Panc1 (cell line): ENCODE results near the gene ZNHIT3.

Experiments
- SIN3A ChIP-seq: IDR thresholded peaks from 2 replicates; pipeline ENCODE4 v1.6.1; 2012; ENCODE audit warnings: low read depth, mild to moderate bottlenecking, low read length, moderate library complexity, borderline replicate concordance; ENCODE audit not compliant: insufficient read depth
- TCF7L2 ChIP-seq: IDR thresholded peaks from 2 replicates; pipeline ENCODE4 v1.6.1; 2011; ENCODE audit warnings: mild to moderate bottlenecking, low read depth, low read length, inconsistent platforms
- TF ChIP-seq, protein P1 (sequence below): fragments of 450-650 bp; IDR thresholded peaks from 2 replicates; pipeline ENCODE4 v1.5.1; 2017; ENCODE audit warnings: mild to moderate bottlenecking
- TF ChIP-seq, protein P2 (sequence below), 2 experiments: IDR thresholded peaks; 2 replicates each; pipeline ENCODE4 v1.6.1; 2011 to 2012; ENCODE audit warnings: low read depth in 2 of 2, control low read depth in 1 of 2, low read length in 1 of 2, mild to moderate bottlenecking in 1 of 2, moderate library complexity in 1 of 2; ENCODE audit not compliant: insufficient read depth in 1 of 2

DNA sequence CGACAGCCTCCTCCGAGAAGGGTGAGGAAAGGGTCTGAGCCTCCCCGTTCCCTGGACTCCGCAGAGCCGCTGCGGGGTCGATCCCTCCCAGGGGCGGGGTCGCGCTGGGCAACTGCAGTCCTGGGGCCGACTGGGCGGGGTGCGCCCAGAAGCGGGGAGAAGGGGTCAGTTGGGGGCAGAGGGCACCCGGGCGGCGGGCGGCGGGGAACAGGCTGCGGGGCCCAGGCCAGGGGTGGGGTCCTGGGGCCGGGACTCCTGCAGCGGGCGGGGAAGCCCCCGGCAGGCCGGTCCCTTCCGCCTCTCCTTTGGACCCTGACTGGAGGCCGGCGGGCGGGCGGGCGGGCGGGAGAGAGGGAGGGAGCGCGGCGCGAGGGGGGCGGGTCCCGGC is 58.6 kb downstream of the ZNHIT3 start:
- TF ChIP-seq, protein P1, sequence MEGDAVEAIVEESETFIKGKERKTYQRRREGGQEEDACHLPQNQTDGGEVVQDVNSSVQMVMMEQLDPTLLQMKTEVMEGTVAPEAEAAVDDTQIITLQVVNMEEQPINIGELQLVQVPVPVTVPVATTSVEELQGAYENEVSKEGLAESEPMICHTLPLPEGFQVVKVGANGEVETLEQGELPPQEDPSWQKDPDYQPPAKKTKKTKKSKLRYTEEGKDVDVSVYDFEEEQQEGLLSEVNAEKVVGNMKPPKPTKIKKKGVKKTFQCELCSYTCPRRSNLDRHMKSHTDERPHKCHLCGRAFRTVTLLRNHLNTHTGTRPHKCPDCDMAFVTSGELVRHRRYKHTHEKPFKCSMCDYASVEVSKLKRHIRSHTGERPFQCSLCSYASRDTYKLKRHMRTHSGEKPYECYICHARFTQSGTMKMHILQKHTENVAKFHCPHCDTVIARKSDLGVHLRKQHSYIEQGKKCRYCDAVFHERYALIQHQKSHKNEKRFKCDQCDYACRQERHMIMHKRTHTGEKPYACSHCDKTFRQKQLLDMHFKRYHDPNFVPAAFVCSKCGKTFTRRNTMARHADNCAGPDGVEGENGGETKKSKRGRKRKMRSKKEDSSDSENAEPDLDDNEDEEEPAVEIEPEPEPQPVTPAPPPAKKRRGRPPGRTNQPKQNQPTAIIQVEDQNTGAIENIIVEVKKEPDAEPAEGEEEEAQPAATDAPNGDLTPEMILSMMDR, result no peak
- TF ChIP-seq TCF7L2 (no peak), SIN3A (no peak)
- TF ChIP-seq, protein P2, sequence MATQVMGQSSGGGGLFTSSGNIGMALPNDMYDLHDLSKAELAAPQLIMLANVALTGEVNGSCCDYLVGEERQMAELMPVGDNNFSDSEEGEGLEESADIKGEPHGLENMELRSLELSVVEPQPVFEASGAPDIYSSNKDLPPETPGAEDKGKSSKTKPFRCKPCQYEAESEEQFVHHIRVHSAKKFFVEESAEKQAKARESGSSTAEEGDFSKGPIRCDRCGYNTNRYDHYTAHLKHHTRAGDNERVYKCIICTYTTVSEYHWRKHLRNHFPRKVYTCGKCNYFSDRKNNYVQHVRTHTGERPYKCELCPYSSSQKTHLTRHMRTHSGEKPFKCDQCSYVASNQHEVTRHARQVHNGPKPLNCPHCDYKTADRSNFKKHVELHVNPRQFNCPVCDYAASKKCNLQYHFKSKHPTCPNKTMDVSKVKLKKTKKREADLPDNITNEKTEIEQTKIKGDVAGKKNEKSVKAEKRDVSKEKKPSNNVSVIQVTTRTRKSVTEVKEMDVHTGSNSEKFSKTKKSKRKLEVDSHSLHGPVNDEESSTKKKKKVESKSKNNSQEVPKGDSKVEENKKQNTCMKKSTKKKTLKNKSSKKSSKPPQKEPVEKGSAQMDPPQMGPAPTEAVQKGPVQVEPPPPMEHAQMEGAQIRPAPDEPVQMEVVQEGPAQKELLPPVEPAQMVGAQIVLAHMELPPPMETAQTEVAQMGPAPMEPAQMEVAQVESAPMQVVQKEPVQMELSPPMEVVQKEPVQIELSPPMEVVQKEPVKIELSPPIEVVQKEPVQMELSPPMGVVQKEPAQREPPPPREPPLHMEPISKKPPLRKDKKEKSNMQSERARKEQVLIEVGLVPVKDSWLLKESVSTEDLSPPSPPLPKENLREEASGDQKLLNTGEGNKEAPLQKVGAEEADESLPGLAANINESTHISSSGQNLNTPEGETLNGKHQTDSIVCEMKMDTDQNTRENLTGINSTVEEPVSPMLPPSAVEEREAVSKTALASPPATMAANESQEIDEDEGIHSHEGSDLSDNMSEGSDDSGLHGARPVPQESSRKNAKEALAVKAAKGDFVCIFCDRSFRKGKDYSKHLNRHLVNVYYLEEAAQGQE (IDR thresholded peaks at IDR 0.05; ENCODE audit: insufficient read depth in 1 of 2, low read depth in 2 of 2, low read length in 1 of 2), result no peak
